GM12892 (cell line): ENCODE measurements around the gene ARHGDIG.
"Not testable (repeated sequence)": the region's sequence is repeated elsewhere in the genome, so short reads cannot be mapped to it uniquely, and the experiment has no call there.

ENCODE experiments used
- DNase-seq: peaks from one replicate; pipeline ENCODE4 v3.0.0; 2011; ENCODE audit not compliant: insufficient read length
- FAIRE-seq: peaks from 2 replicates; lab custom pipeline; 2011; peaks lifted over from hg19 to GRCh38; lab: Jason Lieb, UNC
- POLR2A ChIP-seq: IDR thresholded peaks from 2 replicates; pipeline ENCODE4 v1.6.1; 2011; ENCODE audit warnings: low read depth, low read length, control low read depth
- POLR2AphosphoS5 ChIP-seq: IDR thresholded peaks from 2 replicates; pipeline ENCODE4 v1.6.1; 2011; ENCODE audit warnings: low read depth, low read length, control low read depth
- TAF1 ChIP-seq: IDR thresholded peaks from 2 replicates; pipeline ENCODE4 v1.6.1; 2011; ENCODE audit warnings: low read depth, mild to moderate bottlenecking, control low read depth, low read length, borderline replicate concordance

Gene ARHGDIG

GRCh38 chr16:254461-254860 is 25.9 kb upstream of the ARHGDIG start:
- TF ChIP-seq POLR2AphosphoS5 (no peak), TAF1 (no peak), POLR2A (no peak)
- FAIRE-seq (no peak), DNase-seq (no peak)

DNA sequence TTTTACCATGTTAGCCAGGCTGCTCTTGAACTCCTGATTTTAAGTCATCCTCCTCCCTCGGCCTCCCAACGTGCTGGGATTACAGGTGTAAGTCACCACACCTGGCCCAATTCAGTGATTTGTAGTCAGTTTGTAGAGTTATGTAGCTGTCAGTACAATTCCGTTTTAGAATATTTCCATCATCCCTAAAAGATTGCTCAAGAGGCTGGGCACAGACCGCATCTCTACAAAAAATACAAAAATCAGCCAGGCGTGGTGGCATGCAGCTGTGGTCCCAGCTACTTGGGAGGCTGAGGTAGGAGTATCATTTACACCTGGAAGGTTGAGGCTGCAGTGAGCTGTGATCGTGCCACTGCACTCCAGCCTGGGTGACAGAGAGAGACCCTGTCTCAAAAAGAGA is 25.2 kb upstream of the ARHGDIG start:
- no peak for FAIRE-seq
- TF ChIP-seq TAF1: no peak
- no peak for TF ChIP-seq POLR2A
- TF ChIP-seq POLR2AphosphoS5: no peak
- no peak for DNase-seq

DNA sequence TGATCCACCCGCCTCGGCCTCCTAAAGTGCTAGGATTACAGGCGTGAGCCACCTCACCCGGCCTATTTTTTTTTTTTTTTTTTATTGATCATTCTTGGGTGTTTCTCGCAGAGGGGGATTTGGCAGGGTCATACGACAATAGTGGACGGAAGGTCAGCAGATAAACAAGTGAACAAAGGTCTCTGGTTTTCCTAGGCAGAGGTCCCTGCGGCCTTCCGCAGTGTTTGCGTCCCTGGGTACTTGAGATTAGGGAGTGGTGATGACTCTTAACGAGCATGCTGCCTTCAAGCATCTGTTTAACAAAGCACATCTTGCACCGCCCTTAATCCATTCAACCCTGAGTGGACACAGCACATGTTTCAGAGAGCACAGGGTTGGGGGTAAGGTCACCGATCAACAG is 22.3 kb upstream of the ARHGDIG start:
- DNase-seq, FAIRE-seq: not testable (repeated sequence)

- no peak for TF ChIP-seq TAF1
- TF ChIP-seq POLR2AphosphoS5: no peak
- TF ChIP-seq POLR2A: no peak
- no peak for FAIRE-seq
- DNase-seq: no peak
These were observed 21.2 kb upstream of the ARHGDIG start for GRCh38 chr16:259226-259625.

DNA sequence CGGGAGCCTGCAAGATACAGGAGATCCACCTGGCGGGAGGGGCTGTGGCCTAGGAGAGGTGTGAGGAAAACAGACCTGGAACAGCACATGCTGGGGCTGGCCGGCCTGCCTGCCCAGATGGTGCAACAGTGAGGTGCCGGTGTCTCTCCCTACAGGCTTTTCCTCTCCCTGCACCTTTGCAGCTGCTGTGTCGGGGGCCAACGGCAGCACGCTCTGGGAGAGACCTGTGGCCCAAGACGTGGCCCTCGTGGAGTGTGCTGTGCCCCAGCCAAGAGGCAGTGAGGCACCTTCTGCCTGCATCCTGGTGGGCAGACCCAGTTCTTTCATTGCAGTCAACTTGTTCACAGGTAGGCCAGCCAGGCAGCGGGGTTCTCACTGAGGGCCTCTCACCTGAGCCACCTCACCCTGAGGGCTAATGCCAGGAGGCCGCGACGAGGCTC is 20.6 kb upstream of the ARHGDIG start:
- FAIRE-seq (no peak), DNase-seq (no peak)
- no peak for TF ChIP-seq POLR2A
- TF ChIP-seq POLR2AphosphoS5: no peak
- no peak for TF ChIP-seq TAF1

GRCh38 chr16:260326-260725 is 20.1 kb upstream of the ARHGDIG start:
- TF ChIP-seq POLR2AphosphoS5 (no peak), TAF1 (no peak), POLR2A (no peak)
- DNase-seq (no peak), FAIRE-seq (no peak)

GRCh38 chr16:261031-261691 is 19.2 kb upstream of the ARHGDIG start:
- FAIRE-seq (no peak), DNase-seq (no peak)
- TF ChIP-seq POLR2AphosphoS5 (no peak), TAF1 (no peak), POLR2A (no peak)

DNA sequence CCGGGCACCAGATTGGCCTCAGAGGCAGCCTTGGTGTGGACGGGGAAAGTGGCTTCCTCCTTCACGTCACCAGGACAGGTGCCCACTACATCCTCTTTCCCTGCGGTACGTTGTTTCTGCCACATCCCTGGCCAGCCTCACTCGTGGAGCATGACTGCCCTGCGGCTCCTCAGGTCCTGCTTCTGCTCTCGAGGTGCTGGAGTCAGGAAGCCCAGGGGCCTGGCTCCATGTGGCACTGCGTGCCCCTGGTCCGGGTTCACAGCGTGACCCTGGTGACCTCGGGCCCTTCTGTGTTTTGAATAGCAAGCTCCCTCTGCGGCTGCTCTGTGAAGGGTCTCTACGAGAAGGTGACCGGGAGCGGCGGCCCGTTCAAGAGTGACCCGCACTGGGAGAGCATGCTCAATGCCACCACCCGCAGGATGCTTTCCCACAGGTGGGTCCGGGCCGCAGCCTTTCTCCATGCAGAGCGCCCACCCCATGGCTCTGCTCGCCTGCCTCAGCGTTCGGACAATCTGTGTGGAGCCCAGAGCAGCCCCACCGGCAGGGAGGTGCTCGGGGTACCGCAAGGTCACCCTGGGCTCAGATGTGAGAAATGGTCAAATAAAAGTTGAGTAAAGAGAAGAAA is 18.2 kb upstream of the ARHGDIG start:
- no peak for DNase-seq
- TF ChIP-seq POLR2A (no peak), POLR2AphosphoS5 (no peak), TAF1 (no peak)
- FAIRE-seq: no peak

- TF ChIP-seq TAF1 (no peak), POLR2A (no peak), POLR2AphosphoS5 (no peak)
- FAIRE-seq (no peak), DNase-seq (no peak)
These were observed 17.1 kb upstream of the ARHGDIG start for GRCh38 chr16:263182-263774.

- TF ChIP-seq TAF1: no peak
- TF ChIP-seq POLR2A: no peak
- TF ChIP-seq POLR2AphosphoS5: no peak
- DNase-seq (no peak), FAIRE-seq (no peak)
These were observed 16.4 kb upstream of the ARHGDIG start for GRCh38 chr16:263944-264343.

GRCh38 chr16:264440-264951 is 15.9 kb upstream of the ARHGDIG start:
- TF ChIP-seq TAF1 (no peak), POLR2AphosphoS5 (no peak), POLR2A (no peak)
- DNase-seq (no peak), FAIRE-seq (no peak)

DNA sequence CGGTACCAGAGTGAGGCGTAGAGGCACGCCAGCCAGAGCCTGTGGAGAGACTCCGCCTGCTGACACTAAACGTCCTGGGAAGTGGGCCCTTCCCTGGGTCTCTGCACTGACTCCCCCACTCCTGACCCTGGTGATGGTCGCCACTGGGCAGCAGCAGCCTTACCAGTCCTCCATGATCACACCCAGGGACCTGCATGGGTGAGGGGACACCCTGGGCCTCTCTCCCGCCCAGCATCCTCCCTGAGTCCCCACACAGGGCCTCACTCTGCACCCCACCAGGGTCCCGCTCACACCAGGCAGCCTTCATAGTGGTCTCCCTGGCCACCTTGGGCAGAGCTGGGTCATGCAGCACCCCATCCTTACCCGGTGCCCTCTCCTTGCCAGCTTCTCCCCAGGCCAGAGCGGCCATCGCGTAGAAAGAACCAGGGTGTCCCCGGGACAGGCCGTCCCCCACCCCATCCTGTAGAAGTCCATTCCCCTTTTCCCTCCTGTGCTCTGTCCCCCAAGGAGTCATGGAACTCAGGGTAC is 15.3 kb upstream of the ARHGDIG start:
- DNase-seq (no peak), FAIRE-seq (no peak)
- TF ChIP-seq POLR2AphosphoS5: no peak
- no peak for TF ChIP-seq POLR2A
- no peak for TF ChIP-seq TAF1
